Activated naive CD4-positive, alpha-beta T cell treated with anti-CD3 and anti-CD28 coated beads for 36 hours (primary cell): ENCODE results near the gene MPC1. TPM values are rescaled to one million over a fixed set of nuclear protein-coding genes. Genes with fewer than 3 reads are reported as not detected.

Experiments used
- CTCF ChIA-PET: fragments of 350-600 bp; sonication (Branson Sonifier 250); formaldehyde crosslinking; loops from one replicate; lab custom pipeline; 2021; ENCODE audit warnings: antibody characterized with exemption; lab: Charles Lee
- DNase-seq: peaks from one replicate; pipeline ENCODE4 v3.0.0-alpha.2; 2020
- H3K27ac Mint-ChIP-seq: one replicate; pipeline ENCODE4 v1.8.0; 2021; ENCODE audit warnings: mild to moderate bottlenecking, mixed read lengths
- H3K27me3 Mint-ChIP-seq: one replicate; pipeline ENCODE4 v1.8.0; 2021; ENCODE audit warnings: low read depth, mixed read lengths
- H3K36me3 Mint-ChIP-seq: one replicate; pipeline ENCODE4 v1.8.0; 2021; ENCODE audit warnings: low read depth, mixed read lengths
- H3K4me1 Mint-ChIP-seq: one replicate; pipeline ENCODE4 v1.8.0; 2021; ENCODE audit warnings: low read depth, mixed read lengths
- H3K4me3 Mint-ChIP-seq: one replicate; pipeline ENCODE4 v1.8.0; 2021; ENCODE audit warnings: mild to moderate bottlenecking, moderate library complexity, mixed read lengths
- H3K9me3 Mint-ChIP-seq: one replicate; pipeline ENCODE4 v1.8.0; 2021; ENCODE audit warnings: mixed read lengths
- intact Hi-C: fragments of 100-400 bp; cut with micrococcal nuclease; formaldehyde crosslinking; loops from one replicate; pipeline ENCODE4 v1.15.1; 2023
- total RNA-seq, 2 experiments: library from RNA; stranded (reverse); gene quantifications; one replicate each; pipeline ENCODE4 v1.2.3, GENCODE V29; 2021

The MPC1 gene
- 10 to 100 TPM; 16.6 to 18.7 TPM for total RNA-seq

- peak; percentile 94 for DNase-seq
- Mint-ChIP-seq H3K4me3 (peak within 1 kb of the TSS; percentile 85), H3K36me3 (no peaks in the 10 kb centered on the region), H3K4me1 (peaks cover 5% of the 10 kb centered on the region), H3K9me3 (no peaks in the 10 kb centered on the region), H3K27me3 (no peaks in the 10 kb centered on the region), H3K27ac (peak within 1 kb of the TSS; percentile 50)
- intact Hi-C loops = loop anchor here (1.0 to 10.0 kb wide), 8 partner anchors 32 to 616 kb away; partner anchors contain the start of genes CEP43, RNASET2, RPS6KA2 and TBXT
- CTCF ChIA-PET = interaction anchor here (0.6 kb wide), 1 partner anchor 17 kb away, joined by 3 read pairs; no protein-coding TSS in a partner anchor
These were observed at the start of gene MPC1 for GRCh38 chr6:166382933-166383801. Gene MPC1 (minus strand): TSS chr6:166382940. CDS start chr6:166382876, 64 bp downstream.

- no peak overlapping the region for H3K27ac Mint-ChIP-seq
- no peaks in the 10 kb centered on the region for H3K27me3 Mint-ChIP-seq
- intact Hi-C loops = no loop called here
- peaks cover 2% of the 10 kb centered on the region for H3K9me3 Mint-ChIP-seq
- DNase-seq = no peak
- H3K4me1 Mint-ChIP-seq = no peaks in the 10 kb centered on the region
- peaks cover 19% of the 10 kb centered on the region for H3K36me3 Mint-ChIP-seq
- no peak overlapping the region for H3K4me3 Mint-ChIP-seq
- CTCF ChIA-PET = no interaction called here
These were observed 47.5 kb upstream of the MPC1 start for GRCh38 chr6:166430269-166430668.

GRCh38 chr6:166424431-166424830 lies 41.7 kb upstream of the MPC1 start:
- no peak overlapping the region for H3K4me3 Mint-ChIP-seq
- no peak for DNase-seq
- peaks cover 10% of the 10 kb centered on the region for H3K4me1 Mint-ChIP-seq
- peaks cover 6% of the 10 kb centered on the region for H3K36me3 Mint-ChIP-seq
- CTCF ChIA-PET = interaction anchor here (1.0 kb wide), 1 partner anchor 11 kb away, joined by 3 read pairs; no protein-coding TSS in a partner anchor
- no peaks in the 10 kb centered on the region for H3K27me3 Mint-ChIP-seq
- H3K9me3 Mint-ChIP-seq = peaks cover 2% of the 10 kb centered on the region
- H3K27ac Mint-ChIP-seq = no peak overlapping the region
- intact Hi-C loops = no loop called here

- intact Hi-C loops = no loop called here
- DNase-seq = no peak
- Mint-ChIP-seq H3K27ac (no peak overlapping the region), H3K27me3 (no peaks in the 10 kb centered on the region), H3K4me3 (no peak overlapping the region), H3K9me3 (peaks cover 2% of the 10 kb centered on the region), H3K36me3 (peaks cover 5% of the 10 kb centered on the region), H3K4me1 (peaks cover 16% of the 10 kb centered on the region)
- CTCF ChIA-PET = no interaction called here
These were observed 41.0 kb upstream of the MPC1 start for GRCh38 chr6:166423781-166424180.

- peaks cover 3% of the 10 kb centered on the region for H3K36me3 Mint-ChIP-seq
- CTCF ChIA-PET = no interaction called here
- intact Hi-C loops = no loop called here
- H3K27ac Mint-ChIP-seq = no peak overlapping the region
- H3K27me3 Mint-ChIP-seq = no peaks in the 10 kb centered on the region
- DNase-seq = no peak
- no peak overlapping the region for H3K4me3 Mint-ChIP-seq
- peaks cover 22% of the 10 kb centered on the region for H3K4me1 Mint-ChIP-seq
- no peaks in the 10 kb centered on the region for H3K9me3 Mint-ChIP-seq
These were observed 40.5 kb upstream of the MPC1 start for GRCh38 chr6:166423051-166423745.

GRCh38 chr6:166422201-166422940 lies 39.6 kb upstream of the MPC1 start:
- Mint-ChIP-seq H3K27ac (no peak overlapping the region), H3K36me3 (peaks cover 3% of the 10 kb centered on the region), H3K4me1 (peaks cover 30% of the 10 kb centered on the region), H3K27me3 (no peaks in the 10 kb centered on the region), H3K4me3 (no peak overlapping the region), H3K9me3 (no peaks in the 10 kb centered on the region)
- intact Hi-C loops = no loop called here
- CTCF ChIA-PET = no interaction called here
- DNase-seq = no peak

- H3K27ac Mint-ChIP-seq = no peak overlapping the region
- intact Hi-C loops = no loop called here
- CTCF ChIA-PET = no interaction called here
These were observed 37.6 kb upstream of the MPC1 start for GRCh38 chr6:166420351-166420750.

GRCh38 chr6:166419717-166420116 lies 37.0 kb upstream of the MPC1 start:
- Mint-ChIP-seq H3K27ac (peak overlapping the region; percentile 60), H3K9me3 (peaks cover 11% of the 10 kb centered on the region), H3K4me1 (peaks cover 56% of the 10 kb centered on the region), H3K4me3 (no peak overlapping the region), H3K27me3 (no peaks in the 10 kb centered on the region), H3K36me3 (peaks cover 17% of the 10 kb centered on the region)
- no peak for DNase-seq
- intact Hi-C loops = loop anchor here (5.0 to 10.0 kb wide), 2 partner anchors 533 to 1285 kb away; no protein-coding TSS in a partner anchor
- CTCF ChIA-PET = no interaction called here

More at GRCh38 chr6:166420351-166420750, 37.6 kb upstream of the MPC1 start:
- no peak for DNase-seq
- Mint-ChIP-seq H3K36me3 (peaks cover 17% of the 10 kb centered on the region), H3K9me3 (peaks cover 11% of the 10 kb centered on the region), H3K27me3 (no peaks in the 10 kb centered on the region), H3K4me1 (peaks cover 50% of the 10 kb centered on the region), H3K4me3 (no peak overlapping the region)

- Mint-ChIP-seq H3K27ac (peak overlapping the region; percentile 60), H3K4me3 (no peak overlapping the region), H3K9me3 (peaks cover 11% of the 10 kb centered on the region), H3K36me3 (peaks cover 17% of the 10 kb centered on the region), H3K4me1 (peaks cover 60% of the 10 kb centered on the region), H3K27me3 (no peaks in the 10 kb centered on the region)
- peak; percentile 74 for DNase-seq
- CTCF ChIA-PET = no interaction called here
- intact Hi-C loops = loop anchor here (5.0 to 10.0 kb wide), 2 partner anchors 533 to 1286 kb away; no protein-coding TSS in a partner anchor
These were observed 36.5 kb upstream of the MPC1 start for GRCh38 chr6:166419286-166419685.

- H3K4me3 Mint-ChIP-seq = no peak overlapping the region
- peaks cover 63% of the 10 kb centered on the region for H3K4me1 Mint-ChIP-seq
- intact Hi-C loops = loop anchor here (5.0 to 10.0 kb wide), 2 partner anchors 534 to 1286 kb away; no protein-coding TSS in a partner anchor
- peaks cover 11% of the 10 kb centered on the region for H3K9me3 Mint-ChIP-seq
- CTCF ChIA-PET = no interaction called here
- H3K27me3 Mint-ChIP-seq = no peaks in the 10 kb centered on the region
- DNase-seq = peak; percentile 33
- H3K27ac Mint-ChIP-seq = peak overlapping the region; percentile 60
- peaks cover 17% of the 10 kb centered on the region for H3K36me3 Mint-ChIP-seq
These were observed 36.0 kb upstream of the MPC1 start for GRCh38 chr6:166418691-166419143.

- intact Hi-C loops = loop anchor here (1.0 to 10.0 kb wide), 4 partner anchors 71 to 1288 kb away; partner anchors contain the start of gene RPS6KA2
- Mint-ChIP-seq H3K4me1 (peaks cover 74% of the 10 kb centered on the region), H3K27me3 (no peaks in the 10 kb centered on the region), H3K9me3 (peaks cover 11% of the 10 kb centered on the region), H3K27ac (peak overlapping the region; percentile 39), H3K36me3 (peaks cover 16% of the 10 kb centered on the region), H3K4me3 (no peak overlapping the region)
- DNase-seq = peak; percentile 65
- CTCF ChIA-PET = no interaction called here
These were observed 34.5 kb upstream of the MPC1 start for GRCh38 chr6:166417285-166417691.
